HG02840 (cell line): ENCODE results near the gene RUFY1.
"Not testable (repeated sequence)": the region's sequence is repeated elsewhere in the genome, so short reads cannot be mapped to it uniquely, and the experiment has no call there.

Experiments
- ATAC-seq: cut with Tn5 transposase; IDR thresholded peaks from one replicate; pipeline ENCODE4 v1.9.1; 2021; ENCODE audit warnings: mild to moderate bottlenecking, moderate library complexity, moderate number of reproducible peaks; ENCODE audit not compliant: unreplicated experiment, low FRiP score

The RUFY1 gene

DNA sequence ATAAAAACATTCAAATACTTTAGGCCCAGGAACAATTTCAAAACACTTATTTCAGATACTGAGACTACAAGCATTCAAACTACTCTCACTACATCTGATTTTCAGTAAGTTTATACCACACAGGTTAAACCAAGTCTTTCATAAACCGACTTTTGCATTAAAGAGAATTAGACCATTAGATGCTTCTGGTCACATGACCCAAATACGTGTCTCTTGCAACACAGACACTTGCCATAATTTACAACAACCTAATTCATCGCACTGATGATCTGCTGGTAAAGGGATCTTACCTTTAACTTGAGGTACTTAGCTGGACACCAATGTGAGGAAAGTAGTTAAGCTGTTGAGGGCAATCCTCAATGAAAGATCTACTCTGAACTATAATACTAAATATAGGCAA is 69.9 kb downstream of the RUFY1 start:
- no peak for ATAC-seq

GRCh38 chr5:179620703-179621350 is 70.5 kb downstream of the RUFY1 start:
- ATAC-seq, result no peak

DNA sequence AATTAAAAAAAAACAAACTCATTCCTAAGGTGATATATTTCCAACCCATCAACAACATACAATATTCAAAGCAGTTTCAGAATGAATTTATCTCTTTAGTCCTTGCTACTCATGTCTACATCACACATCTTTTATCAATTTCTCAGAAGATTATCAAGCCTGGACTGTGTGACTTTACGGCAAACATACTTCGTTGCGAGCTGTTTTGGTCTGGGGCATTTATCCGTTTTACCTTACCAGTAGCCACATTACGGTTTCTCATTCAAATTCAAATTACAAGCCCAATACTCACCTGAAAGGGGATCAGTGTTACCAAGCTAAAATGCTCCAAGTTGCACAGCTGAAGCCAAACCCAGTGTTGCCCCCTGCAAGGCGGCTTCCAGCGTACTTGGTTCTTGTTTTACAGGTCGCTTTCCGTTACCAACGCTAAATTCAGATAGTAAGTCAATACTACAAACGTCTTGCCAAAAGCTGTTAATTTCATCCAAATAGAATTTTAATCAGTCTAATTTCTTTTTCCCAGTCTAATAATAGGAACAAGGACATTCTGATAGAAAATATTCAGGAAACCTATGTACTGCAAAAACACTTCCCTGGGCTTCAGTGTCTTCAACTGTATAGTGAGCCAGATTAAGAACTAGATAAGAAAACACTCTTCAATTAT is 71.3 kb downstream of the RUFY1 start:
- no peak for ATAC-seq

DNA sequence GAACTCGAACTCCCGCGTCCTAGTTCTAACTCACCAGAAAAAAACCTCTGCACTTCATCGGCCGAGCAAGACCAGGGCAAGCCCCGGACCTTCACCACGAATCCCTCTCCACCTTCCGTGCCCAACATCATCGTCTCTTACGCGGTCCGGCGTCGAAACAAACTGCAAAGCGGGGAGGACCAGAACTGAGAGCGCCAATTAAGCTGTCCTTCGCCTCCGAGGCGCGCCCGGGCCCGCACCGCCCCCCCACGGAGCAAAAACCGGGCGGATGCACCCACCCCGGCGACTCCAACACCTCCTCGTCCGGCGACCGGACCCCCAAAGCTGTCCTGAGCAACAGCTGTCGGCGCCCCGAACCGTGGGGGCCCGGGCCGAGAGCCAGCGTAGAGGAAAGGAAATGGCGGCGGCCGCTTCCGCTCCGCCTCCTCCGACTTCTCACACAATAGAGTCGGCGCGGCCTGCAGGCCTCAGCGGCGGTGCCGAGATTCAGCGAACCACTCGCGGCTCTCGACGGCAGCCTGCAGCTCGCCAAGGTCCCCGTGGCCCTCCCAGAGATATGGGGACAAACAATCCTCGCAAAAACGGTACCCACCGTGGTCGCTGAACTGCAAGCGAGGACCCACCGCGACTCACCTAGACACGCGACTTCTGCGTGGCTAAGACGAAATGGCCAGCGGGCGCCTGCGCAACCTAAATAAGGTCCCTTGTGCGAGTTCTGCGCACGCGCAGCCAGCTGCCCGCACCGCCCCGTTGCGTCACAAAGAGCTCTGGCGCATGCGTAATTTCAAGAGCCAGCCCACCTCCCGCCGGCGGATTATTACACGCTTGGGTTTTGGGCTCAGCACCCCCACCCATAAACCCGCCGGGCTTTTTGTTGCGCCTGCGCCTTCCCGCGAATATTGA is 72.9 kb downstream of the RUFY1 start, which contains the start of gene HNRNPH1:
HNRNPH1 (minus strand) TSS at position 669 of the 903 bp plus-strand sequence; CDS start at position 131, 538 bp downstream.
- ATAC-seq, result peak; percentile 77

DNA sequence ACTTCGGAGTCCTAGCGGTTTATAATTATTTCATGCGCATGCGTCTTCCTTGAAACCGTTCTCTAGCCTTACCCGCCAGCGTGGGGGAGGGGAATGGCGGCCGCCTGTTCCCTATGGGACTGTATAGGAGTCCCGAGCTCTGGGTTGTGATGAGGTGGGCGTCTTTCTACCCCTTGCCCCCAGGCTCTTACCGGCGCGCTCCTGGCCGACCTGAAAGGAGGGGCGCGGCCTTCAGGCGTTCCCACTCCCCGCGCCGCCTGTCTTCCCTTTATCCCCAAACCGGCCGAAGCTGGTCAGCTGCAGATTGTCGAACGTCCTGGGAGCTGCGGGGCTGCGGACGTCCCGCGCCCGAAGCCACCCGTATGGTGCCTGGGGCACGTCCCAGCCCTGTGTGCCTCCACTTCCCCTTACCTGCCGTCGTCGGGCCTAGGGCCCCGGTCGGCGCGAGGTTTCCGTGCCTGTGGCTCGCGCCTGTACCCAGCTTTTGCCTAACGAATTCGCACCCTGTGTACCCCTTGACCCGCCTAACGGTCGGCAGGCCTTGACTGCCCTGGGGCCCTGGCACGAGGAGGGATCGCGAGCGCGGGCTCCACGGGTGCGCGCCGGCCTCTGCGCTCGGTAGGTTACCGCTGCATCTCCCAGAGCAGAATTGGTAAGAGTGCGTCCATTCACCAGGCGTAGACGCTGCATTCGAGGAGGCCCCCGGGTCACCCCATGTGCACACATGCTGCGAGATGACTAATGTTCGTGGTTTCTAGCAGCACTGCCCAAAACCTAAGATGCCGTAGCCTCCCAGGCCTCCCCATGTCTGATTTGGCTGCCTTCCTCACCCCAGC is 73.8 kb downstream of the RUFY1 start:
- no peak for ATAC-seq

GRCh38 chr5:179624841-179625271 is 74.5 kb downstream of the RUFY1 start:
- ATAC-seq, result no peak

DNA sequence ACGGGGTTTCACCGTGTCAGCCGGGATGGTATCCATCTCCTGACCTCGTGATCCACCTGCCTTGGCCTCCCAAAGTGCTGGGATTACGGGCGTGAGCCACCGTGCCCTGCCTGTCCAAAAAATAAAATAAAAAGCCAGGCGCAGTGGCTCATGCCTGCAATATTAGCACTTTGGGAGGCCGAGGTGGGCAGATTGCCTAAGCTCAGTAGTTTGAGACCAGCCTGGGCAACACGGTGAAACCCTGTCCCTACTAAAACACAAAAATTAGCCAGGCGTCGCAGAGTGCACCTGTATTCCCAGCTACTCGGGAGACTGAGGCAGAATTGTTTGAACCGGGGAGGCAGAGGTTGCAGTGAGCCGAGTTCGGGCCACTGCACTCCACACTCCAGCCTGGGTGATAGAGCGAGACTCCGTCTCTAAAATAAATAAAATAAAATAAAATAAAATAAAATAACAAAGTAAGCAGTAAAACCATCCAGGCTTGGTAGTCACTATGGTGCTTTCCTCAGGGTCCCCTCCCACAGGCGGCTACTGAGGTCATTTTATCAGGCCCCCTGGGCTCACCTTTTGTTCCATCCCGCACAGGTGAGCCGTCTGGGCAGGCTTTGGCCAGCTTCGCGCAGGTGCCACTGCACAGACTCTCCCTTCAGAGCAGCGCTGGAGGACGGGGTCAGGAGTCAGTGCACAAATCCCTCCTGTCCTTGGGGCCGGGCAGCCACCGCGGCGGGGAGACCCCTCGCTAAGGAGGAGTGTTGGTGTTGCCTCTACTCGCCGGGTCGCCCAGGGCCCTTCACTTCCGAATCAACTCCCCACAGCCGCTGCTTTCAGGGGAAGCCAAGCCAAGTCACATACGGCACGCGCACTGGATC is 83.4 kb downstream of the RUFY1 start:
- peak; percentile 44 for ATAC-seq

DNA sequence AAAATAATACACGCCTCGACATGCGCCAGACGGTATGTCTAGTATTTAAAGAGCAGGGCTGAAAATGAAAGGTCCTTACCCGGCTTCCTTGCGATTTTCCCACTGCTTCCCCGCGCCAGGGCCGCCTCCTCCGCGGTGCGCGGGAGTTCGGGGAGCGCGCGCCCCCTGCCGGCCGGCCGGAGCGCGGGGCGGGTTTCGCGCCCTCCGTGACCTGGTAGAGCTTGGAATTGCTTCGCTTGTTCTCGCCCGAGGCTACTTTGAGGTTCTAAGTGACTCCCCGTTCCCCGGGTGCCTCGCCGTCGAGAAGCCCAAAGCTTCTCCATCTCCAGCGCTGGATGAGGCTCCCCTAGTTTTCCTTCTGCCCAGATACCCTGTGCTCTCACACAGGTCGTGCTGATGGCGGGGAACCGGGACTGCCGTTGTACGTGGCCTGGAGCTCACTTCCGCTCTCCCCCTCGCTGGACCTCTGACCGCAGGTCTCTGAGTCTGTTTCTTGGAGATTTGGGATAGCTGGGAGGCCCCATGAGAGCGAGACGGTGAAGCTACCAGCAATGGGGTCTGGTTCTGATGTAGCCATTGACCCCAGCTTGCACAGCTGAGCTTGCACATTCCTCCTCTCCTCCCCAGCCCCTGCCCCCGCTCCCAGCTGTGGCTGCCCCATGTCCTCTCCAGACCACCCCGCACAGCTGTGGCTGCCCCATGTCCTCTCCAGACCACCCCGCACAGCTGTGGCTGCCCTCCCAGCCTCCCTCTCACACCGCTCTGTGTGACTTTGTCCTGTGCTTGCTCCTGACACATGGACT is 84.2 kb downstream of the RUFY1 start:
- peak; percentile 83 for ATAC-seq

DNA sequence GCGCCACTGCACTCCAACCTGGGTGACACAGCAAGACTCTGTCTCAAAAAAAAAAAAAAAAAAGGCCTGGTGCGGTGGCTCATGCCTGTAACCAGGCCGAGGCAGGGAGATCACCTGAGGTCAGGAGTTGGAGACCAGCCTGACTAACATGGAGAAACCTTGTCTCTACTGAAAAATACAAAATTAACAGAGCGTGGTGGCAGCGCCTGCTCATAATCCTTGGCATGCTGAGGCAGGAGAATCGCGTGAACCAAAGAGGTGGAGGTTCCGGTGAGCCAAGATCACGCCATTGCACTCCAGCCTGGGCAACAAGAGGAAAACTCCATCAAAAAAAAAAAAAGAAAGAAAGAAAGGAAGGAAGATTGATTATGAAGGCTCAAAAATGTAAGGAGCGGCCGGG is 88.9 kb downstream of the RUFY1 start:
- ATAC-seq, result not testable (repeated sequence)

DNA sequence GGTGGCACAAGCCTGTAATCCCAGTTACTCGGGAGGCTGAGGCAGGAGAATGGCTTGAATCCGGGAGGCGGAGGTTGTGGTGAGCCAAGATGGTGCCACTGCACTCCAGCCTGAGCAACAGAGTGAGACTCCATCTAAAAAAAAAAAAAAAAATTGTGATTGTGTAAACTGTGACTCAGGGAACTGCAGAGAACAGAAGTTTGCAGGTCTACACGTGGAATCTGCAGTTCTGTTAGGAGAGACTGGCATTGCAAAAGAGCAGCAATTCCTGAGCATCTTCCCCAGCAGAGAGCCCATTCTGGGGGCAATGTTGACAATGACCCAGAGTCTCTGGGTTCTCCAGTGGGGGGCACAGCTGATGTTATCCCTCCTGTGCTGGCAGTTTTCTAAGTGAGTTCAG is 91.4 kb downstream of the RUFY1 start:
- not testable (repeated sequence) for ATAC-seq

DNA sequence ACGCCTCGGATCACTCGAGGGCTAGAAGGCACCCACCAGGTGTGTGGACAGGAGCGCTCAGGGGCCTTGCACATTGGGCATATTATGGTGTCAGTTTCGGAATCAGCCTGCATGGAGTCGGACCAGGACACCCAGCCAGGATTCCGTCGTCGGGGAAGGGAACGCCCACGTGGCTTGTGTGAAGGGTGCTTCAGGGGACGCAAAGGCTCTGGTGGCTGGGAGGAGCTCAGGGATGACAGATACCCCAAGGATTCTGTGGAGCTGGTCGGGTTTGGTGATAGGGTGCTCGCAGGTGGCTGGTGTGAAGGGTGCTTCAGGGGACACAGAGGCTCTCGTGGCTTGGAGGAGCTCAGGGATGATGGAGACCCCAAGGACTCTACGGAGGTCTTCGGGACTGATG is 92.3 kb downstream of the RUFY1 start:
- not testable (repeated sequence) for ATAC-seq

- ATAC-seq, result not testable (repeated sequence)
Observed at GRCh38 chr5:179643141-179643920, 93.0 kb downstream of the RUFY1 start.

DNA sequence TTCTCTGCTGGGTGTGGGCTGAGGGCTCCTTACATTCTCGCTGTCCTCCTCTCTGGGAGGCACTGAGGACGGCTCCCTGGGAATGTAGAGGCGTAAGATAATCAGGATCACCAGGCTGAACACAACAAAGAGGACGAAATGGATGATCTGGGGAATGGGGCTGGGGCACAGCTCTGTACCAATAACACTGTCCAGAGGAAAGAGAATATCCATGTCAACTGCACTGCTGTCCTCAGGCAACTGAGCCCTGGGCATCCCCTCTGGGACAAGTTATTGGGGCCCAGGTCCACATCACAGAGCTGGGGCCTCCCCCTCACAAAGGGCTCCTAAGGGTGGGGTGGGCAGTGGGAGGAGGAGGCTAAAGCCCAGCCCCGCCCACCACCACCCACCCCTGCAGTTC is 94.4 kb downstream of the RUFY1 start:
- not testable (repeated sequence) for ATAC-seq

GRCh38 chr5:179648410-179648809 is 98.1 kb downstream of the RUFY1 start:
- no peak for ATAC-seq

DNA sequence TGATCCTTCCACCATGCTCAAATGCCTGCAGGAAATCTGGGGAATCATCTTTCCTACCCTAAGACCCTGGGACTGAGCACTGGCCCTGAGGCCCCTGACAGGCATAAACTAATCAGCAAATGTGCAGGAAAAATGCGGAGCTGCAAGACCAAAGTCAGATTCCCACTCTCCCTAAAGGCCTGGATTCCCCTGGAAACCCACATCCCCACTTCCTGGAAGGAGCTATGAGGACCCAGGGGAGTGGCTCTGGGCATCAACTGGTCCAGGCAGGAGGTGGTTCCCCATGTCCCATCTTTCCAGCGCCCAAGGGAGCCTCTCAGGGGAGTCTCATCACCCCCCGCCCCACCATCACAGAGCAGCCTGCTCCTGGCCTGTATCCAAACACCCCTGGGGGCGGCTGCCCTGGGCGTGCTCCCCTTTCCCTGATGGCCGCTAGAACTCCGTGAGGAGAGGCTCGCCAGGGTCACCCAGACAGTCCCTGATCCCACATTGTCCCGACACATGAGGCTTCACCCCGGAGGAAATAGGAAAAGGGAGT is 98.9 kb downstream of the RUFY1 start:
- ATAC-seq, result not testable (repeated sequence)

GRCh38 chr5:179650245-179650644 is 99.9 kb downstream of the RUFY1 start:
- not testable (repeated sequence) for ATAC-seq

- ATAC-seq, result not testable (repeated sequence)
Observed at GRCh38 chr5:179653135-179653534, 102.8 kb downstream of the RUFY1 start.
